Measurements from ENCODE around the gene SRGAP2C.
"Not testable (repeated sequence)": the region's sequence is repeated elsewhere in the genome, so short reads cannot be mapped to it uniquely, and the experiment has no call there.

Gene SRGAP2C

GRCh38 chr1:121184290-121185127, at the start of gene SRGAP2C, which contains the start of gene FAM72B:
Gene SRGAP2C, plus strand, starts transcription at chr1:121184975. Its CDS starts 2,472 bp downstream, at chr1:121187447.
Gene FAM72B, minus strand, starts transcription at chr1:121184340. Its CDS starts 851 bp downstream, at chr1:121183489.
- DNase-seq: peak; percentile 97

GRCh38 chr1:121140393-121140792, 44.4 kb upstream of the SRGAP2C start:
- DNase-seq: not testable (repeated sequence)

DNA sequence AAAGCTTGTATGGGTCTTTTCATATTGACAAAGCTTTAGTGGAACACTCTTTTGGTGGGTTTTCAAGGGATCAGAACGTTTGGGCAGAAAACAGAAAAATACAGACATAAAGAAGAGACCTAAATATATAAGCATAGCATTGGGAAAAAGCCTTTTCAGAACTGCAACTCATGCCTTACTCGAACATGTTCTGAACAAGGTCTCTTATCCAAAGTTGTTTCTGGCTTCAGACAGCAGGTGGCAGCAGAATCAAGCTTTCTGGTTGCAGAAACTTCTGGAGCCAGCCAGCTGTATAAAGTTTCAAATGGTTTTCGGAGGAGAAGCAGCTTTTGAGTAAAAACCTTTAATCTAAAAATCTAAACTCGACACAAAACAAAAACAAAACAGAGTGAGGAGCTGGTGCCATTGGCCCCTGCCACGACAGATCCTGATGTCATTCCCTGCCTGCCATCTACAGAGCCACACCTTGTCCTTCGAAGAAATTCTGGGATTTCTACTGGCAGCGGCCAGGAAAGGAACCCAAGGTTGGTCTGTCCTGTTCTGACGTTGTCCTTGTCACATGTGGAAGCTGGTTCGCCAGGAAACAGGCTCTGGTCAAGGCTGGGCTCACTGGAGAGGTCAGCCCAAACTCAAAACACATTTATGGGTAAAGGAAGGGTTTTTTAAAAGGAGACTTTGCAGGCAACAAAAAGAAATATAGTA, 36.1 kb upstream of the SRGAP2C start:
- DNase-seq: not testable (repeated sequence)

DNA sequence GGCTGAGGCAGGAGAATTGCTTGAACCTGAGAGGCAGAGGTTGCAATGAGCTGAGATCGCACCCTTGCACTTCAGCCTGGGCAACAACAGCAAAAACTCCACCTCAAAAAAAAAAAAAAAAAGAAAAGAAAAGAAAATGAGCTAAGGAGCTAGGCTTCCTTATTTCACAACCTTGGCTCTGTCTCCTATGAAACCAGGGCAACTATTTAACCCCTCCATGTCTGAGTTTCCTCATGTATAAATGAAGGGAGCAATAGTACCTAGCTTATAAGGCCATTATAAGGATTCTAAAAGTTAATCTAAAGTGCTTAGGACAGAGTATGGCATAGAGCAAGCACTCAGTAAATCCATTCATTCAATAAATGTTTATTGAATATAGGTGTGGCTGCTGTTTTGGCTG, 33.5 kb upstream of the SRGAP2C start:
- not testable (repeated sequence) for DNase-seq

GRCh38 chr1:121152788-121153187, 32.0 kb upstream of the SRGAP2C start:
- not testable (repeated sequence) for DNase-seq

- DNase-seq: not testable (repeated sequence)
These were observed 30.0 kb upstream of the SRGAP2C start for GRCh38 chr1:121154811-121155210.

DNA sequence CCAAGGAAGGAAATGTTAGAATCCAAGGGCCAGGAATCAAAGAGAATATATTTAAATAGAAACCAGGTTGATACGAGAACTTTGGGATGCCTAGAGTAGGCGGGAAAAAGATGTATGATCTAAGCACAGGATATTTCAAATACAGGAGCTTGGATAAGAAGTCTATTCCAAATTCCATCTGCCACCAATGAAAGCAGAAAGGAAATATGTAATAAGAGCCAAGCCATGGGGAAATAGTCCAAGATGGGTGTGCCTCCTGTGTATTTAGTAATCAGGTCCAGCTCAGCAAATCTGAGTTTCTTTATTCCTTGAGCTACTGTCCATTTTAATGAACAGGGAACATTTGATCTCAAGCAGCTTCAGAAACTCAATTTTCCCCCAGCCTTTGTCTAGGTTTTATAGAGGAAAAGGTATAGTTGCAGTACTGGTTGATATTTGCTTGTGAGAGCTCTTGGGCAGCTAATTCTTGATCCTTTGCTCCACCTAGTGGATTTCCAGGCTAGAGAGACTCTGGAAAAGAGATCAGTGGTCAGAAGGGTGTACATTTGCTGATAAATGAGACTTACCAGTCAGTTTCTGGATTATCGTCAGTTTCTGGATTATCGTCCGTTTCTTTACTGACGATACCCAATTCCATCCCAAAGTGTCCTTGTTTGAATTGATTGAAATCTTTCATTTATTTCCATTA, 29.0 kb upstream of the SRGAP2C start:
- DNase-seq: not testable (repeated sequence)

GRCh38 chr1:121156958-121157603, 27.7 kb upstream of the SRGAP2C start:
- not testable (repeated sequence) for DNase-seq

DNA sequence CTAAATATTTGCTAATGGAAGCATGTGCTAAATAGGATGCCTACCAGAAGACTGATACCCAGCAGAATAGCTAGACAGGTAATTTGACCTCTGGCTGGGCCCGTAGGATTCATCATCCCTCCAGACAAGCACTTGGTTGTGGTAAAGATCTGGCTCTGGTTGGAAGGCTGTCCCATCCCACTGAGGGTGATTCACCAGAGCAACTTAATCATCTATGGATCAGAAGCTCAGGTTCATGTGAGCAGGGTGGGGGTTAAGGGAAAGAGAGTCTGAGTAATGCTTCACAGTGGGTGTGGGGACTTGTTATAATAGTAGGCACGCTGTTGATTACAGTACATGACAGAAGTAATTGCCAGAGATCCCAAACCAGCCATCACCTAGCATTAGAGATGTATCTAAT, 27.2 kb upstream of the SRGAP2C start:
- DNase-seq: not testable (repeated sequence)

GRCh38 chr1:121160118-121160517, 24.7 kb upstream of the SRGAP2C start:
- DNase-seq: not testable (repeated sequence)

GRCh38 chr1:121161199-121161901, 23.4 kb upstream of the SRGAP2C start:
- DNase-seq: not testable (repeated sequence)

- DNase-seq: not testable (repeated sequence)
These were observed 20.7 kb upstream of the SRGAP2C start for GRCh38 chr1:121163850-121164757.

DNA sequence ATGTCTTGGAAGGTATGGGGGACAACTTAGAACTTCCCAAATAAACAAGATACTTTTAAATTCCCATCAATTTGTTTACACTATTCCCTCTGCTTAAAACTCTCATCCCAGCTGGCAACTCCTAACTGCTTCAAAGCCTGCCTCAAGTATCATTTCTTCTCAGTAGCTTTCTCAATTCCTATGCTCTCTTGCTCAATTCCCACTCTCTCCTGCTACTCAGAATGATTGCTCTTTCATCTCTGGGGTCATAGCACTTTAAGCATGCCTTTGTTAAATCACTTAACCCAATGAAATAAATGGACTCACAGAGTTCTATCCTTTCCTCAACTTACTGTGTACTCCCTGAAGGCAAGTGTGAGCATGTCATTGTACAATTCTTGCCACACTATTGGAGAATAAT, 19.5 kb upstream of the SRGAP2C start:
- DNase-seq: not testable (repeated sequence)

DNA sequence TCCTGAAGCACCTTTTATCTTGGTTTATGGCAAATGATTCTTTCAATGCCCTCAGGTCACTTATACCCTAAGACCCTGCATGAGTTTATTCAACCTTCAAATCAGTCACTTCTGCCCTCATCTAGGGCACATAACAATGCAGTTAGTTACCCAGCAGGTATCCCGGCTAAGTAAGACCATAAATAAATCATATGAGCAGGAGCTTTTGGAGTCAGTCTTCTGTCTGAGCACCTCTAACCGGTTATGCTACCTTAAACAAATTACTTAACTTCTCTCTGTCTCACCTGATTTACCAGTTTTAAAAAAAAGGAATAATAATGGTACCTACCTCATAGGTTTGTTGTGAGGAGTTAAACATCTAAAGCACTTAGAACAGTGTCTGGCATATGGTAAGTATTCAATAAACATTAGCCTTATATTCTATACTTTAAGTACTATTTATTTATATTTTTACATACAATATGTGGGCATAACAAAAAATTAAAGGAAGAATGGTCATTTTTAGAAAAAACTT, 17.5 kb upstream of the SRGAP2C start:
- not testable (repeated sequence) for DNase-seq

DNA sequence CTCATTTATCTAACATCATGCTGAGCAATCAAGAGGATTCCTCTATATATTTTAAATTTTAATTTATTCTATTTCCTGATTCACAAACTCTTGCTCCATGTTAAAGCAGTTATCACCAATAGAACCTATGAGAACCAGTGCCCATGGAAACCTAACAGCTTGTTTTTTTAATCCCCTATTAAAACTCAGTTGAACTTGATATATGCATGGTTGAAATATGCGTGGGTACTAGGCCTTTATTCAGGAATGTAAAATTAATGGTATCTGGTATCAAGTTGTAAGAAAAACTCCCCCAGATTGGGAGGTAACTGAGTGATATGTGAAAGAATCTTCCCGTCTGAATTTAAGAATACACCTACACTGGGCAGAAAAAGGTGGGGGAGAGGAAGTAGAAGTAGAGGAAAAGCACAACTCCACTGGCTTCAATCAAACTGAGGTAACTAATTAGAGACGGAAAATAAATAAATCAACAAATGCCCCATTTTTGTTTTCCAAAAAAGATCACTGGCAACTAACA, 16.6 kb upstream of the SRGAP2C start:
- not testable (repeated sequence) for DNase-seq

- DNase-seq: not testable (repeated sequence)
These were observed 8.1 kb upstream of the SRGAP2C start for GRCh38 chr1:121176649-121177048.

DNA sequence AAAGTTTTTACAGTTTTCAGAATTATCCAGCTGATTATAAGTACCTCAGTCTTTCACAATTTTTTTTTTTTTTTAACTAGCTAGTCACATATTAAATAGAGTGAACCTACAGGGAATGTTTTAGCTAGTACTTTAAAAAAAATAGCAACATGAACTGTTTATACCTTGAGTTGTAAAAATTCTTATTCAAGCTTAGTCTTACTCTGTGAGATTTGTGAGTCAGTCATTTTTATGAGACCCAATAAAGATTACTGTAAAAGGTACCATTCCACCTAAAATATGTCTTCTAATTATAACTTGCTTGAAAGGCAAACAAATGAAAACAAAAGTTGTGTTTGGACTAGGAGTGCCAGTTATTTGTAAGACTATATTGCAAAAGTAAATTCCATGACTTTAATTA, 6.6 kb upstream of the SRGAP2C start:
- not testable (repeated sequence) for DNase-seq

DNA sequence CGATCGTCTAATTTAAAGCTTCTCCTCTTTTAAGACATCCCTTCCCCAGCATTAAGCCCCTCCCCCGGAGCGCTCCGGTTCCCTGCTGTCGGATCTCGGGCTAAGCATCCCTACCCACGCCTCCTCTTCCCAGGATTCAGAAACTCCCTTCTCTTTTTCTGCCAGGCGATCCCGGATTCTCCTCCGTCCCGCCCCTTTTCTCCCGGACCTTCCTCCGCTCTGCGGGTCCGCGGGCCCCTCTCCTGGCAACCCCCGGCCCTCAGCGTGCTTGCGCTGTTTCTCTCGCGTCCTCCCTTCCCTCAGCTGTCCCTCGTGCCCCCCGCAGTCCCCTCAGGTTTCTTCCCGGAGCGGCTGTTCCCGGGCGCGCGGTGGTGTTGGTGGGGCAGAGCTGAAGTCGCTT, 908 bp upstream of the SRGAP2C start:
- peak; percentile 2 for DNase-seq

DNA sequence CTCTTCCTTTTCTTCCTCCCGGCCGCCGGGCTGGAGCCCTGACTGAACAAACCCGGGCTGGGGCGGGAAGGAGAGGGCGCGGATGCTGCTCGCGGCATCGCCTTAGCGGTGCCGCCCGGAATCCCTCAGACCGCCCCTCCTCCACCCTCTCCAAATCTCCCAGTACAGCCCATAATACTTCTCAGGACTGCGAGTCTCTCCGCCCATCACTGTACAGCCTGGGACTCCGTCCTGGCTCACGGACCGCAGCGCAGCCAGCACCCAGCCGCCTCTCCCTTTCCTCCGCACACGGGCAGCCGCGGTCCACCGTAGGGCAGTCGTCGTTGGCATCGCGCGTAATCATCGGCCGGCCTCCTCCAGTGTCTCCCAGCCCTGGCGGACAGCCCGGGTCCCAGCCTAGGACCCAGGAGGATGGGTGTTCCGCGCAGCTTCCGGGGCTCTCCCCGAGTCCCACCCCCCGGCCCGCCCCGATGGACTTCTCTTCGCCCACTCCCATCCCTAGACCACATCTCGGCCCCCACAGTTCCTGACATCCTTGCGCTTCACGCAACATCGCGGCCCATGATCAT, 449 bp downstream of the SRGAP2C start:
- DNase-seq: not testable (repeated sequence)

DNA sequence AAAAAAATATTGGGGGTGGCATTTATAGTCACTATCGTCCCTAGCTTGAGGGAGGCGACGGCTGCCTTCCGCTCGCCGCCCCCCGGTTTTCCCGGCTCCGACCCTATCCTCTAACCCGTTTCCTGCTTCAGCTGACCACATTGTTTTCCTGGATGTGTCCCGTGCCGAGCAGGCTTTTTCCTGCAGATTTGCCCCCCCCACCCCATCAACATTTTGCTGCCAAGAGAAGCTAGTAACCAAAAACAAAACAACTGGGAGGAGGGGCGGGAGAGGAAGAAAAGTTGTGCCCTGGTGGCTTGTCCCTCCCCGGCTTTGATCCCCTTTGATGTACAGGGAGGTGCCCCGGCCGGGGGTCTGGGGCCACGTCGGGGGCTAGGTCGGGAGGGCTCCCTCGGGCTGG, 1.4 kb downstream of the SRGAP2C start:
- not testable (repeated sequence) for DNase-seq
